Measurements from ENCODE around the gene BRSK2.

Gene BRSK2

DNA sequence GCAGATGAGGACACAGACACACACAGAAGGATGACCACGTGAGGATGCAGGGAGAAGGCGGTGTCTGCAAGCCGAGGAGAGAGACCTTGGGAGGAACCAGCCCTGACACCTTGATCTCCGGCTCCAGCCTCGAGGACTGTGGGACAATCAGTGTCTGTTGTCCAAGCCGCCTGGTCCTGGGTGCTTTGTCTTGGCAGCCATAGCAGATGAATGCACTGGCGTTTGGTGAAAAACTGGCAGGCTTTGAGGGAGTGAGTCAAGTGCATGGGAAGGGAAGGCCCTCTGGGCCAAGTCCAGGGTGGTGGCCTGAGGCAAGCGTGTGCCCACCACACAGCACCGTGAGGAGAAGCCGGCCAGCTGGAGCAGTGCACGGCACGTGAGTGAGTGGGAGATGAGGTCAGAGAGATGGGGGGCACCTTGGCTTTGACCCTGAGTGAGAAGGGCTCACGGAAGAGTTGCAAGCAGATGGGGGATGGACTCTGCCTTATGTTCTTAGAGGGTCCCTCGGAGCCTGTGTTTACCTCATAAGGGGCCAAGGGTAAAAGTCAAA lies 12.4 kb upstream of the BRSK2 start:
- no peak for DNase-seq

DNA sequence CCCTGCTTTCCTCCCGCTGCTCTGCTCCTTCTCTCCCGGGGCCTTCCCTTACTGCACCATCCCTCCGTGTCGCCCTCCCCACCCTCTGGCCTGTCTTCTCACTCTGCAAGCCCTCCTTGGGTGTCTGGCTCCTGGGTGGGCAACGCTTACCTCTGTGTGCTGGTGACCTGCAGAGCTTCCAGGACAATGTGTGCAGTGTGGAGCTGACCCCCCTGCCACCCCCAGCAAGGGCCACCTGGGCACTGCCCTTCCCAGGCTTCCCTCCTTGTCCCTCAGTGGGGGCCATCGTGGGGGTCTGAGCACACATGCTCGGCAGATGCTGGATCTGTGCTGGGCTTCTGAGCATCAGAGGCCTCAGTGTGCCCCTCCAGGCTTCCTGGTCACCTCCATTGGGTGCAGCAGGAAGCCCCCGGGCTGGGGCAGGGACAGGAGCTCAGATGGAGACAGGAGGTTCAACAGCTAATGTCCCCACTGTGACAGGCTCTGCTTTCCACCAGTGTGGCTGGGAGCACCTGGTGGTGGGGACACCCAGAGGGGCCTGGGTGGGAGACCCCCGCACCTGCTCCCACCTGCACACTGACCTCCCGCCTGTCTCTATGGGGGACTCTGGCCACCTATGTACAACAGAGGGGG lies 7.8 kb upstream of the BRSK2 start:
- DNase-seq: no peak

- DNase-seq: no peak
These were observed 7.3 kb upstream of the BRSK2 start for GRCh38 chr11:1382429-1382828.

DNA sequence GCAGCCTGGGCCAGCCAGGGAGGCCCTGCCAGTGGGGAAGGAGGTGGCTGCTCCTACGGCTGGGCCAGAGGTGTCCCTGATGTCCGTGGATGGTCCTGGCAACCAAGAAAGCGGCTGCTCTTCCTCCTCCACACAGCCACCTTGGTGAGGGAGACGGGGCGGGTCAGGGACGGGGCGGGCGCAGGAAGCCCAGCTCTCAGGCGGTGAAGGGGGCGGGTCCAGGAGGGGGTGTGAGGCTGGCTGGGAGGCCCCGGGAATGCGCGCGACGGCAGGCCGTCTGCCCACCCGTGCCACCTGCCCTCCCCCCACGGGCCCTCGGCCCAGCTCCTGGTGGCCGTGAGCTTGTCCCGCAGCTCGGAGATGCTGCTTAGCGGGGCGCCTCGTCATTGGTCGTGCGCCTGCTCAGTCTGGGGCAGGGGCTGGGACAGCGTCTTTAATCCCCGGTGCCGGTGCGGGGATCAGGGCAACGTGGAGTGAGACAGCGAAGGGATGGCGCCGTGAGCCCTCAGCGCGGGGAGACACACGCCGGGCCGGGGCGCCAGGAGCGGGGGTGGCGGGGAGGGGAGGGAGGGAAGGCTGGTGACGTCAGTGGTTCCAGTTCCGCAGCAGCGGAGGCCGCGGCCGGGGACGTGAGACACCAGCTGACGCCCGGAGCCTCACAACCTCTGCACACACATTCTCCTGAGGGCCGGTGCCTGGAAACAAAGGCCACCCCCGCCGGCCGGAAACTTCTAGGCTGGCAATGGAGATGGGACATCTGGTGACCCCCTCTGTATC lies 6.7 kb upstream of the BRSK2 start:
- DNase-seq: peak; percentile 66

GRCh38 chr11:1384199-1384970 lies 5.3 kb upstream of the BRSK2 start:
- DNase-seq: no peak

- DNase-seq: no peak
These were observed 2.2 kb upstream of the BRSK2 start for GRCh38 chr11:1387521-1387920.

DNA sequence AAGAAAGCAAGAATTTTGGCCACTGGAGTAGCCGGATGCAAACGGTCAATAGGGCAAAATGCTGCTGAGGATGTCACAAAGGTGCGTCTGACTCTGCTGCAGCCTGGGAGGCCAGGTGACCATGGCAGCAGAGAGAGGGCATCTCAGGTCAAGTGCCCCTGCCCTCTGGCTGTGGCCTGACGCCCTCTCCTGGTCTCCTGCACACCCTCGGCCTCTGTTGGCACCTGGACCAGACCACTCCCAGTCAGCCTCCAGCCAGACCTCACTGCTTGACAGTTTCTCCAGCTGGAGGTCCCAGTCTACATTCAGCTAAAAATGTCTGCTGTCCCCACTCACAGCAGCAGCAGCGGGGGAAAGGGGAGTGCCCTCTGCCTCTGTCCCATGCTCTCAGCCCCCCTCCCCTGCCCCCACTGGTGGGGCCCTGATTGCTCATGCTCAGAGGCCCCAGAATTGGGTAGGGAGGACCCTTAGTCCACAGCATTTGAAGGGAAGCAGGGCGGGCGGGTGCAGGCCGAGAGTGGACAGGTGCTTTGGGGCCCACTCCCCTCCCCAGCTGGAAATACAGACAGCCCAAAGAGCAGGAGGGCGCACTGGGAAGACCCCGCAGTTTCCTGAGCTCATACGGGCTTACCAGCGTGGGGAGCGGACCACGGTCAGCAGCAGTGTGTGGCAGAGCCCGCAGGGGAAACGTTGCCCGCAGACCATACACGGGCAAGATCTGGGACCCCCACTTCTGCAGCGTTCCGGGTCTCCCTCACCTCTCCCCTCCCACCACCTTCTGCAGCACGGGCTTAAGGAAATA lies 1.6 kb upstream of the BRSK2 start:
- no peak for DNase-seq

- DNase-seq: peak; percentile 8
These were observed 1.0 kb upstream of the BRSK2 start for GRCh38 chr11:1388763-1389102.

- DNase-seq: peak; percentile 98
These were observed 417 bp upstream of the BRSK2 start for GRCh38 chr11:1389103-1389931.

GRCh38 chr11:1390569-1391164 lies 933 bp downstream of the BRSK2 start:
- no peak for DNase-seq

DNA sequence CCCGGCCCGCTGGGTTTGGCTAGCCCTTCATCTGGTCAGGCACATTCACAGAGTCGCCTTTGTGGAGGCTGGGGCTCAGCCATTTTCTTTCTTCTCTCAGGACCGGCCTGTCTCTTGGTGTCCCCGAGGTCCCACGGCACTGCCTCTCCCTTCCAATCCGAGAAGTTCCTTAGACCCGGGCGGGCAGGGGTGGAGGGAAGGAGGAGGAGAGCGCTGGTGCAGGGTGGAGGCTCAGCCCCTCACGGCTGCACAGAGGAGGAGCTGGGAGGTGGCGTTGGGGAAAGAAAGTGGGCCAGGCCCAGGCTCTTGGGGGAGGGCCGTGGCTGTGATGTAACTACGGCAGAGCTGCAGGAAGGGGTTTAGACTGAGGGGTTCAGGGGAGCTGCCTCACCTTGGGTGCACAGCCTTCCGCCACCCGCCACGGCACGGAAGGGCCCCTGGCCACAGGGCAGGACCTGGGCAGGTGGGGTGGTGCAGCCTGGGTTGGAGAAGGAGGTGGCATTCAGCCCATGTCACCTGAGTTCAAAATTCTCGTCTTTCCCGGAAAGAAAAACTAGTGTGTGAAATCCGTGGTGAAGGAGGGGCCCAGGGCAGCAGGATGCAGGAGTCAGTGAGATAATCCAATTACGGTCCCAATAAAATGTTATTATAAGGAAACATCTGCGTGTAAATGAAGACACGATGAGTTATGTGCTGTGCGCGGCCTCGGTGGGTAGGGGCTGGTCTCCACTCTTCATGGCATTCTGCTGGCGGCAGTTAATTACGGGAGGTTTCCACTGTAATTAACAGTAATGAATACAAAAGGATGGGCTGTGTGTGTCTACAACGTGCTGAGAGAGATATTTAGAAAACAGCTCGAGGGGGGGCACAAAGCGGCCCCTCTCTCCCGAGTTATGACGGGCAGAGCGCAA lies 1.7 kb downstream of the BRSK2 start:
- DNase-seq: peak; percentile 45

GRCh38 chr11:1392111-1392510 lies 2.4 kb downstream of the BRSK2 start:
- peak; percentile 45 for DNase-seq

- DNase-seq: no peak
These were observed 2.8 kb downstream of the BRSK2 start for GRCh38 chr11:1392561-1392960.

DNA sequence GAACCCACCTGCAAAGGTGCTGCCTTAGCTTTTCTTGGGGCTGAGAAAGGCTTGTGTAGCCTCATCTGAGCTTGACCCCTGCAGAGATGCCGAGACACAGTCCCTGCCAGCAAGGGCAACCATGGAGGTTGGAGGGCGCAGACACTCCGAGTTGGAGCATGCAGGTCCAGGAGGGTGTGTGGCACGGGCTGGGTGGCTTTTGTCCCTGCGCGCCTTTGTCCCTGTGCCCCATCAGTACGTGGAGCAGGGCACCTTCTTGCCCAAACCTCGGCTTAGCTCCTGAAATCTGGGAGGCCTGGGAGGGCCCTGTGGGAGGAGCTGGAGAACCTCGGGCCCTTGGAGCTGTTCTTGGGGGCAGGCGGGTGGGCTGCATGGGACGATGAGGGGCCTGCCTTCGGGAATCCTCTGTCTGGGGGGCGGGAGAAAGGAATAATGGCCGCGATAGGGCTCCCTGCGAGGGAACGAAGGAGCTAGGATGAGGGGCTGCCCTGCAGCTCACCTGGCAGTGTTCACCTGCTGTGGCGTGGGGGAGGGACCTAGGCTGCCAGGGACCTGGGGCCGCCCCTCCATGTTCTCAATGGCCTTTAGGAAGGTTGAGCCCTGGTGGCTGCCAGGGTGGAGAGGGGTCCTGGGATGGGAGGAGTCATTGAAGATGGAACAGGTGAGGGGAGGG lies 3.4 kb downstream of the BRSK2 start:
- DNase-seq: no peak

- no peak for DNase-seq
These were observed 5.4 kb downstream of the BRSK2 start for GRCh38 chr11:1394936-1395772.

DNA sequence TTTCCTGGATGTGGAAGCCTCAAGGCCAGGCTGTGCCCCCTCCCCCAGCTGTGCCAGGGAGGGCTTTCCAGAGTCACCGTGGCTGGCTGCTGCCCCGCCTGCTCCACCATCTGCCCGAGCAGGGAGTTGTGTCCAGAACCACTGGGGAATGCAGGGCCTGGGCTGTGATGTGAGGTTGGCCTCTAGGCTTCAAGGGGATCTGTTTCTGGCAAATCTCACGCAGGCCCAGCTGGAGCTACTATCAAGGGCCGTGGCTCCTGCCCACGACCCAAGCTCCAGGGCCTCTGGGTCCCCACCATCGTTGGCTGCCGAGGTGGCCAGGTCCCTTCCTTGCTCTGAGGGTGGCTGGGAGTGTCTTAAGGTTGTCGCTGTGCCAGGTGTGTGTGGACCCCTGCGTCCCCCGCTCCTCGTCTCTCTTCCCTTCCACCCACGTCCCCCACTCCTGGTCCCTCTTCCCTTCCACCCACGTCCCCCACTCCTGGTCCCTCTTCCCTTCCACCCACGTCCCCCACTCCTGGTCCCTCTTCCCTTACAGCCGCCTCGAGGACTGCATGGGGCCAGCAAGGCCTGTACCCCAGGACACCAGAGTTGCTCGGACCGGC lies 6.1 kb downstream of the BRSK2 start:
- DNase-seq: no peak

GRCh38 chr11:1396375-1396841 lies 6.7 kb downstream of the BRSK2 start:
- no peak for DNase-seq

GRCh38 chr11:1397146-1397861 lies 7.6 kb downstream of the BRSK2 start:
- DNase-seq: no peak
